ENCODE data around the gene EYA3. TPM values are rescaled to one million over a fixed set of nuclear protein-coding genes. Genes with fewer than 3 reads are reported as not detected.
A peak's percentile ranks its signal among the peaks of the same experiment; 100 is the strongest.

Gene EYA3
- total and polyA plus RNA-seq, 8 donors = 22.9 to 33.0 (median 29.1) TPM

GRCh38 chr1:28064064-28064463, 24.3 kb downstream of the EYA3 start:
- no peak for TF ChIP-seq CTCF (IDR thresholded peaks at IDR 0.05)
- ATAC-seq (no peak), DNase-seq (no peak)
- intact Hi-C loops (cut with DNase I) = no loop called here
- Histone ChIP-seq H3K27ac (no peak overlapping the region), H3K4me1 (peaks cover 0 to 30% of the 10 kb centered on the region in 2 donors), H3K4me3 (no peak overlapping the region), H3K9me3 (no peaks in the 10 kb centered on the region), H3K27me3 (no peaks in the 10 kb centered on the region), H3K36me3 (peaks cover 0 to 9% of the 10 kb centered on the region in 2 donors)

- ATAC-seq (peak; percentile 22), DNase-seq (peak in 1 of 4 donors; percentile 41)
- H3K9me3 ChIP-seq = no peaks in the 10 kb centered on the region
- peaks cover 0 to 36% of the 10 kb centered on the region in 2 donors for H3K4me1 ChIP-seq
- no peak for TF ChIP-seq CTCF (IDR thresholded peaks at IDR 0.05)
- peaks cover 0 to 9% of the 10 kb centered on the region in 2 donors for H3K36me3 ChIP-seq
- no peak overlapping the region for H3K4me3 ChIP-seq
- intact Hi-C loops (cut with DNase I) = no loop called here
- no peaks in the 10 kb centered on the region for H3K27me3 ChIP-seq
- peak overlapping the region in 1 of 2 donors; percentile 58 for H3K27ac ChIP-seq
Measured at GRCh38 chr1:28062806-28063205, 25.6 kb downstream of the EYA3 start.

- intact Hi-C loops (cut with DNase I) = no loop called here
- peak overlapping the region; percentile 14 to 16 for H3K27ac ChIP-seq
- DNase-seq (no peak), ATAC-seq (peak; percentile 42)
- TF ChIP-seq CTCF (IDR thresholded peaks at IDR 0.05) = no peak
- peaks cover 0 to 50% of the 10 kb centered on the region in 2 donors for H3K4me1 ChIP-seq
- no peaks in the 10 kb centered on the region for H3K9me3 ChIP-seq
- H3K4me3 ChIP-seq = no peak overlapping the region
- no peaks in the 10 kb centered on the region for H3K27me3 ChIP-seq
- no peaks in the 10 kb centered on the region for H3K36me3 ChIP-seq
Measured at GRCh38 chr1:28058971-28059878, 29.2 kb downstream of the EYA3 start.

- TF ChIP-seq CTCF (IDR thresholded peaks at IDR 0.05) = no peak
- no peaks in the 10 kb centered on the region for H3K36me3 ChIP-seq
- no peak for DNase-seq
- no peaks in the 10 kb centered on the region for H3K9me3 ChIP-seq
- peak overlapping the region; percentile 14 to 16 for H3K27ac ChIP-seq
- H3K27me3 ChIP-seq = no peaks in the 10 kb centered on the region
- peaks cover 0 to 39% of the 10 kb centered on the region in 2 donors for H3K4me1 ChIP-seq
- intact Hi-C loops (cut with DNase I) = no loop called here
- no peak overlapping the region for H3K4me3 ChIP-seq
- ATAC-seq = no peak
Measured at GRCh38 chr1:28058168-28058567, 30.2 kb downstream of the EYA3 start.

GRCh38 chr1:28056129-28056925, 32.1 kb downstream of the EYA3 start:
- intact Hi-C loops (cut with DNase I) = no loop called here
- Histone ChIP-seq H3K36me3 (no peaks in the 10 kb centered on the region), H3K27me3 (no peaks in the 10 kb centered on the region), H3K27ac (peak overlapping the region; percentile 47 to 57), H3K4me3 (no peak overlapping the region), H3K4me1 (peaks cover 0 to 34% of the 10 kb centered on the region in 2 donors), H3K9me3 (no peaks in the 10 kb centered on the region)
- DNase-seq (peak in 2 of 4 donors; percentile 28 to 67), ATAC-seq (peak; percentile 90)
- no peak for TF ChIP-seq CTCF (IDR thresholded peaks at IDR 0.05)

Data from left lung (tissue), 10 donors.